ENCODE measurements around the gene LSM14A. TPM values are rescaled to one million over a fixed set of nuclear protein-coding genes. Genes with fewer than 3 reads are reported as not detected.
A peak's percentile ranks its signal among the peaks of the same experiment; 100 is the strongest.

Gene LSM14A
- total and polyA plus RNA-seq, 2 of the 13 experiments (the other 11 are each of a cell fraction or from before 2014, with no cell fraction given), result 77.0 to 83.6 TPM

DNA sequence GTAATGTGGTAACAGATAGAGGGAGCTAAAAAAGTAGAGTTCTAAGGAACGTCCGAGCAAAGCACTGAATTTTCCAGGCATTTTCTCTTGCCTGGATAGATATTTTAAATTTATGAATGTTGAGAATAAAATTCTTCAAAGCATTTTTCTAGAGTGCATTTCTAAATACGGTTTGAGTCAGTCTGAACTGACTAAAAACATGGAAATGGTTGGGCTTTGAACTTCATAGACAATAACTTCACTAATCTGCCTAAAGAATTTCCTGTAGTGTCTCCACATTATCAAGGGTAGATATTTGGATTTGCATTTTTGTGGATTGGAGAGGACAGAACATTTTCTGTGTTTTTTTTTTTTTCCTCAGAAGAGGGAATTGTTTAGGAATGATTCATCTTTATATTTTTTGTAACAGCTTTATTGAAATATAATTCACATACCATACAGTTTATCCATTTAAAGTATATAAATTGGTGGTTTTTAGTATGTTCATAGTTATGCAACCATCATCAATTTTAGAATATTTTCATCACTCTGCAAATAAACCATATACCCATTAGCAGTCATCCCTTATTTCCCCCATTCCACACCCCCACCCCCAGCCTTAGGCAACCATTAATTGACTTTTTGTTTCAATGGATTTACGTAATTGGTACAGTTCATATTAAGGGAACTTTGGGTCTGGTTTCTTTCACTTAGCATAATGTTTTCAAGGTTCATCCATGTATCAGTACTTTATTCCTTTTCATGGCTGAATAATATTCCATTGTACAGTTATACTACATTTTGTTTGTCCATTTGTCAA lies 102.7 kb downstream of the LSM14A start:
- Histone ChIP-seq H3K27ac (ENCODE audit: extremely low read length, insufficient read depth, low read length) (peak overlapping the region; percentile 60), H3K36me3 (replicated peaks in 1 of 2; ENCODE audit: control insufficient read depth in 1 of 2, insufficient read depth in 2 of 2, low read length in 2 of 2) (peaks cover 2 to 4% of the 10 kb centered on the region in 2 experiments; a peak in 1 of 5 replicates), H3K9ac (ENCODE audit: insufficient read depth, low read depth, low read length) (peak overlapping the region; percentile 44; the same call in 1 of the 2 replicates), H3K4me1 (ENCODE audit: insufficient read depth, low read length) (peaks cover 37% of the 10 kb centered on the region), H3K4me3 (replicated peaks in 1 of 3; ENCODE audit: insufficient read depth in 1 of 3, low read depth in 2 of 3, low read length in 3 of 3) (peak overlapping the region in 1 of 3 experiments; percentile 2; a peak in 1 of 6 replicates), H4K20me1 (ENCODE audit: insufficient read depth, low read length) (no peaks in the 10 kb centered on the region; the same call in none of the 2 replicates), H3K79me2 (ENCODE audit: insufficient read depth, low read length) (peaks cover 42% of the 10 kb centered on the region), H3K27me3 (ENCODE audit: control insufficient read depth in 1 of 2, insufficient read depth in 2 of 2, low read length in 2 of 2) (no peaks in the 10 kb centered on the region), H3K9me3 (ENCODE audit: low read length) (no peaks in the 10 kb centered on the region), H3K4me2 (ENCODE audit: low read depth, low read length) (peak overlapping the region; percentile 44), H2AFZ (ENCODE audit: low read length) (no peak overlapping the region)
- DNase-seq (ENCODE audit: low spot score) (peak; percentile 85), FAIRE-seq (peak; percentile 63), ATAC-seq (peak; percentile 58)
- ChIA-PET CTCF (ENCODE audit: low intra/inter-chr PET ratio, low total read pairs) (no interaction called here), POLR2A (no interaction called here)
- in situ Hi-C loops (cut with HindIII; ENCODE audit: extremely low pct_ligation_motif_present, low pct_unique_long_range_greater_than_20kb) (no loop called here), intact Hi-C loops (cut with micrococcal nuclease; ENCODE audit: unreplicated experiment) (no loop called here)
- no TSS peak for BruUV-seq (replicated peaks)
- 40% methylated on average over 4 of the region's 4 CpGs for WGBS (ENCODE audit: low lambda C conversion rate)
- TF ChIP-seq SOX13 (IDR thresholded peaks at IDR 0.05) (no peak), SOX13 (CRISPR knock-in tag; conservative IDR thresholded peaks at IDR 0.05 in 1 of 2, IDR thresholded peaks at IDR 0.05 in 1 of 2) (peak in 1 of 2 experiments; percentile 39; a peak in 1 of 4 replicates), SAP130 (CRISPR knock-in tag; IDR thresholded peaks at IDR 0.05; ENCODE audit: low read depth) (0 out of 2 replicates have a peak, but pooled peaks have one; percentile 15), HNRNPK (IDR thresholded peaks at IDR 0.05; ENCODE audit: low read depth, low read length, poor library complexity, severe bottlenecking) (peak; percentile 48), ZSCAN30 (CRISPR knock-in tag; IDR thresholded peaks at IDR 0.05) (no peak), BCL6 (CRISPR knock-in tag; IDR thresholded peaks at IDR 0.05) (peak; percentile 33; the same call in 1 of the 2 replicates), EP300 (IDR thresholded peaks at IDR 0.05; ENCODE audit: low read depth in 2 of 2, low read length in 2 of 2) (0 out of 4 replicates have a peak, but pooled peaks of 1 of the 2 experiments have one; percentile 17), EP300 (CRISPR knock-in tag; IDR thresholded peaks at IDR 0.05; ENCODE audit: borderline replicate concordance) (no peak), CCAR2 (optimal IDR thresholded peaks at IDR 0.05; ENCODE audit: low read depth, low read length) (no peak), MAFK (conservative IDR thresholded peaks at IDR 0.05 in 1 of 2, IDR thresholded peaks at IDR 0.05 in 1 of 2; ENCODE audit: low read length in 2 of 2) (peak in 1 of 2 experiments; percentile 44; a peak in 2 of 4 replicates), ELK4 (CRISPR knock-in tag; IDR thresholded peaks at IDR 0.05; ENCODE audit: borderline replicate concordance) (no peak), SOX5 (CRISPR knock-in tag; IDR thresholded peaks at IDR 0.05; ENCODE audit: borderline replicate concordance) (peak; percentile 9; the same call in 1 of the 2 replicates), NCOA2 (CRISPR knock-in tag; IDR thresholded peaks at IDR 0.05) (0 out of 2 replicates have a peak, but pooled peaks have one; percentile 24), ZNF792 (CRISPR knock-in tag; IDR thresholded peaks at IDR 0.05) (no peak)
- TF ChIP-seq, protein P1, sequence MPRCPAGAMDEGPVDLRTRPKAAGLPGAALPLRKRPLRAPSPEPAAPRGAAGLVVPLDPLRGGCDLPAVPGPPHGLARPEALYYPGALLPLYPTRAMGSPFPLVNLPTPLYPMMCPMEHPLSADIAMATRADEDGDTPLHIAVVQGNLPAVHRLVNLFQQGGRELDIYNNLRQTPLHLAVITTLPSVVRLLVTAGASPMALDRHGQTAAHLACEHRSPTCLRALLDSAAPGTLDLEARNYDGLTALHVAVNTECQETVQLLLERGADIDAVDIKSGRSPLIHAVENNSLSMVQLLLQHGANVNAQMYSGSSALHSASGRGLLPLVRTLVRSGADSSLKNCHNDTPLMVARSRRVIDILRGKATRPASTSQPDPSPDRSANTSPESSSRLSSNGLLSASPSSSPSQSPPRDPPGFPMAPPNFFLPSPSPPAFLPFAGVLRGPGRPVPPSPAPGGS (CRISPR knock-in tag; IDR thresholded peaks at IDR 0.05), result no peak
- TF ChIP-seq, protein P2, sequence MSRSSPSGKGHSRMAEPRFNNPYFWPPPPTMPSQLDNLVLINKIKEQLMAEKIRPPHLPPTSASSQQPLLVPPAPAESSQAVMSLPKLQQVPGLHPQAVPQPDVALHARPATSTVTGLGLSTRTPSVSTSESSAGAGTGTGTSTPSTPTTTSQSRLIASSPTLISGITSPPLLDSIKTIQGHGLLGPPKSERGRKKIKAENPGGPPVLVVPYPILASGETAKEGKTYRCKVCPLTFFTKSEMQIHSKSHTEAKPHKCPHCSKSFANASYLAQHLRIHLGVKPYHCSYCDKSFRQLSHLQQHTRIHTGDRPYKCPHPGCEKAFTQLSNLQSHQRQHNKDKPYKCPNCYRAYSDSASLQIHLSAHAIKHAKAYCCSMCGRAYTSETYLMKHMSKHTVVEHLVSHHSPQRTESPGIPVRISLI (CRISPR knock-in tag; IDR thresholded peaks at IDR 0.05; ENCODE audit: borderline replicate concordance), result peak; percentile 43; the same call in 1 of the 2 replicates
- TF ChIP-seq, protein P3, sequence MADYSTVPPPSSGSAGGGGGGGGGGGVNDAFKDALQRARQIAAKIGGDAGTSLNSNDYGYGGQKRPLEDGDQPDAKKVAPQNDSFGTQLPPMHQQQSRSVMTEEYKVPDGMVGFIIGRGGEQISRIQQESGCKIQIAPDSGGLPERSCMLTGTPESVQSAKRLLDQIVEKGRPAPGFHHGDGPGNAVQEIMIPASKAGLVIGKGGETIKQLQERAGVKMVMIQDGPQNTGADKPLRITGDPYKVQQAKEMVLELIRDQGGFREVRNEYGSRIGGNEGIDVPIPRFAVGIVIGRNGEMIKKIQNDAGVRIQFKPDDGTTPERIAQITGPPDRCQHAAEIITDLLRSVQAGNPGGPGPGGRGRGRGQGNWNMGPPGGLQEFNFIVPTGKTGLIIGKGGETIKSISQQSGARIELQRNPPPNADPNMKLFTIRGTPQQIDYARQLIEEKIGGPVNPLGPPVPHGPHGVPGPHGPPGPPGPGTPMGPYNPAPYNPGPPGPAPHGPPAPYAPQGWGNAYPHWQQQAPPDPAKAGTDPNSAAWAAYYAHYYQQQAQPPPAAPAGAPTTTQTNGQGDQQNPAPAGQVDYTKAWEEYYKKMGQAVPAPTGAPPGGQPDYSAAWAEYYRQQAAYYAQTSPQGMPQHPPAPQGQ (CRISPR knock-in tag; IDR thresholded peaks at IDR 0.05; ENCODE audit: borderline replicate concordance), result no peak
